HG02678 (cell line): Measurements from ENCODE around the gene SPATA13.

Experiments
- ATAC-seq: cut with Tn5 transposase; IDR thresholded peaks from one replicate; pipeline ENCODE4 v1.9.1; 2021; ENCODE audit warnings: mild to moderate bottlenecking, moderate library complexity; ENCODE audit not compliant: unreplicated experiment

Gene SPATA13

DNA sequence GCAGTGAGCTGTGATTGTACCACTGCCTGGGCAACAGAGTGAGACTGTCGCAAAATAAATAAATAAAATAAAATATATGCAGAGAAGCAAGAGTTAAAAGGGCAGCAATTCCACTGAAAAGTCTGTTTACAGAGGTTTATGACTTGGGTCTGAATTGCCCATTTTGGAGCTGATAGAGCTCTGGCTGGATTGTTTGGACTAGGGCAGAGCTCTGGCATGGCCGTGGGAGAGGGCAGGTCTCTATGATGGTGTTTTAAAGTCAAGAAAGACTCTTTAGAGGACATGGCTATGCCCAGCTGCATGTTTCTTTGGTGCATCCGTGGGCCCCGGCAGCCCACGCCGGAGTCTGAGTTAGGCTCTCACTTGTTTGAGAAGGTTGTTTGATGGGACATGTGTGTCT, 84.3 kb downstream of the SPATA13 start:
- ATAC-seq, result no peak

GRCh38 chr13:24247016-24247415, 86.5 kb downstream of the SPATA13 start:
- no peak for ATAC-seq

GRCh38 chr13:24249624-24250023, 89.1 kb downstream of the SPATA13 start:
- no peak for ATAC-seq

- ATAC-seq, result no peak
Observed at GRCh38 chr13:24250376-24251057, 90.0 kb downstream of the SPATA13 start.

DNA sequence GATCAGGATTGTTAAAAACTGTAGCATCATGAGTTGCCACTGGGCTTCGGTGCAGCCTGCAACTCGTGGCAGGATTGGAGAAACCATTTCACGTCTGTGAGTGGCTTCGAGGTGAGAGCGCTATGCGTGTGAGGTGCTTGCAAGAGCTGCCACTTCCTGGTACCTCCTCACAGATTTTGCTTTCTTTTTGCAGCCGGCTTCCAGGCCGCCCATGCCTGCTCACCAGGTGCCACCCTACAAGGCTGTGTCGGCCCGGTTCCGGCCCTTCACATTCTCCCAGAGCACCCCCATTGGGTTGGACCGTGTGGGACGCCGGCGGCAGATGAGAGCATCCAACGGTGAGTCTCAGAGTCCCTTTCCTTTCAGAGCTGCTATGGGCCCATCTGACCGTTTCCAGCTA, 91.0 kb downstream of the SPATA13 start:
- ATAC-seq, result no peak

- no peak for ATAC-seq
Observed at GRCh38 chr13:24252136-24252535, 91.6 kb downstream of the SPATA13 start.

DNA sequence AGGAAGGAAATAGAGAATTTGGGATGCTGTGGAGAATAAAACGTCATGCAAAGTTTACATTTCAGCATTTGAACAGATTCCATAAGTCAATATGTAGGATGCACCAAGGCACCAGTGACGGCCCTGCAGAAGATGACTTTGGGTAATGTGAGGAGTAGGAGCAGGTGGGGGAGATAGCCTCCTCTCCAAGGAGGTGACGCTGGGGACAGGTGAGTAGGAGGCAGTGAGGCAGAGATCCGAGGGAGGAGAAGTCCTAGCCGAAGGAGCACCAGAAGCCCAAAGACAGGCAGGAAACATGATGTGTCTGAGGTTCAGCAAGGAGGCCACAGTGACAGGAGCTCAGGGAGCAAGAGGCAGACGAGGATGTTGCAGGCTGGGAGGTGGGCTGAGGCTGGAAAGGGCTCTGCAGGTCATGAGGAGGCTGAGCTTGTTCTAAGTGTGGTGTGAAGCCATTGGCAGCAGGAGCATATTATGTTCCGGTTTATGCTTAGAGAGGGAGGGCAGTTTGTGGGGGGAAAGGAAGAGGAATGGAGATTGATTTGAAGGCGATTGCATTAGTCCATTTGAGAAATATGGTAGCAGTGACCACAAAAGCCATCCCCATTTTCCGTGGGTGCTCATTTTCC, 93.1 kb downstream of the SPATA13 start:
- peak; percentile 6 for ATAC-seq

DNA sequence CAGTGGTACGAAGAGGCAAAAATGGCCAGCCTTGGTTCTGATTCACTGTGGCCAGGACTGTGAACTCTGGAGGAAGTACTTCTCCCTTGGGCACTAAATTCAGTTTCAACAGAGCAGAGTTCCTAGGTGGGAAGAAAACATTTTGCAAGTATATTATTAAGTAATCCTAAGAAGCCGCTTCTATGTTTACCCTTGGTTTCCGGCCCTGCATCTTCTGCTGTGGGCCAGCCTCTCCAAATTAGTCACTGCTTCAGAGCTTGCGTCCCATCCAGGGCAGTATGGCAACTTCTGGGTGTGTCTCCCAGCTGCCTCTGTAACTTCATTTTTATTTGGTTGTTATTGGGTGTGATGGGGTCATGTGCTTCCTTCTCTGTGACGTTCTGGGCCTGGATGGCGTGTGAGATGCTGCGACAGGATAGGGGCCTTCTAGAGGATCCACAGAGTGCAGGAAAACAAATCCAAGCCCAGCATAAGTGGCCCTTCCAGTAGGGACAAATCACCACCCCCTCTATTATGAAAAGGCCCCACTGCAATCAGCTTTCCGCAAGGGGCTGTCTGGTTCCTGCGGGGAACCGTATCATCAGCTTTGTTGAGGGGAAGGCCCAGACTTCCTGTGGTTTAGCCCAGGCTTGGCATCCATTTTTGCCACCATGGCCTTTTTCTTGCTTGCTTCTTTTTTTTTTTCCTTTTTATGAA, 93.8 kb downstream of the SPATA13 start:
- peak; percentile 63 for ATAC-seq

GRCh38 chr13:24257497-24257896, 97.0 kb downstream of the SPATA13 start:
- no peak for ATAC-seq

DNA sequence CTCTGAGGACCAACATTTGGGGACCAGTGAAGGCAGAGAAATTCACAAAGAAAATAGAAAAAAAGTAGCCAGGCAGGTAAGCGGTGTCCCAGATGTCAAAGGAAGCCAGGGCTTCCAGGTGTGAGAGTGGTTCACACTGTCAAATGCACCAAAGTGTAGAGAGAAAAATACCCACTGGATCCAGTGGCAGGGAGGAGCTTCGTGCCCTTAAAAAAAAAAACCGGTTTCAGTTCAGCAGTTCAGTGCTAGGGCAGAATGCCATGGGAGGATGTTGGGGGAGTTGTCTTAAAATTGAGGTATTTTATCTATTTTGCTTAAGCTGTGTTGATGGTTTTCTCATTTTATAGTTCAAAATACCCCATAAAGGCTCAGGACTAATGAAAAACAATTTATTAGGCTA, 101.0 kb downstream of the SPATA13 start:
- ATAC-seq, result no peak

- no peak for ATAC-seq
Observed at GRCh38 chr13:24263632-24264031, 103.1 kb downstream of the SPATA13 start.

DNA sequence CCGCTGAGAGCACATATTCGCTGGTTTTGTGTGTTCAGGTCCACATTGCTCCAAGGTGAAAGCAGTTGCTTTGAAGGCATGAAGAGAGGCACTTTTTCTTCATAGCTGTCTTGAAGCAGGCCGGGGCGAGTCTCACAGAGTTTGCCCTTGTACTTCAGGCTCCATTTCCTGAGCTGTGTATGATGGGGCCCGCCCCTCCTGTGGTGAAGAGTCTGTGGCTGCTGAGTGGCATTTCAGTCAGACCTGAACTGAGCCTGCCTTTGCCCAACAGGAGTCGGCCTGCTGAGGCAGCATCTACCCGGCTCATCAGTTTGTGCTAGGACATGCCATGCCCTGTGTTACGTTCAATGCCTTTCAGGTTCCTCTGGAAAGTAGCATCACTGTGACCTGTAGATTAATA, 104.5 kb downstream of the SPATA13 start:
- peak; percentile 69 for ATAC-seq

DNA sequence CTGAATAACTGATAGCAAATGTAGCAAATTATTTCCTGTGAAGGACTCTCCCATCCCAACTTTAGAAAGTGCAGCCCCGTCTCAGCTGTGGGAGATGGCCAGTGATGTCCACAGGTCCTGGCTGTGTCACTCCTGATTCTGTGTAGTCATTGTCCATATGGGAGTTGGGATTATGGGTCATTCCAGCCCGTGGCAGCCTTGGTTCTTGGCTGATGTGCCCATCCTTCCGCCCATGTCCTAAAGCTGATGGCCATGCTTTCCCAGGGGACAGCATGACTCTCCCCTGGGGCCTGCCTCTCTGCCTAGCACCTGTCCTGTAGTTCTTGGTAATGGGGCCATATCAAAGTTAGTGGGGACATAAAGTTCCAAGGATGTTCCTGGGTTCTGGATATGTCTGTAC, 104.9 kb downstream of the SPATA13 start:
- no peak for ATAC-seq

DNA sequence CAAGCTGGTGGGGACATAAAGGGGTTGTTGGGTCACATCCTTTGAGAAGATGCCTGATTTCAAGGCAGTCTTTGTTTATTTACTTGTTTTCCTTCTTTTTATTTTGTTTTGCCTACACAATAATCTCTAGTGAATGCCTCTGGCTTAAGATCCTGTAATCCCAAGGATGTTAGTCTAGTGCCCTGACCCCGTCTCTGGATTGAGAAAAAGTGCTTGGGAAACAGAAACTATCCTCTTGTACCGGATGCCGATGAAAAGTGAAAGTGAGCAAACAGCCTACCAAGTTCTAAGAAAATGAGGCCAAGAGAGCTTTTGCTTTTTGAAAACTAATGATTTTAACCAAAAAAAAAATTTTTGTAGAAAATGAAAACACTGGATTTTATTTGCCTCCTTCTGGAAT, 106.8 kb downstream of the SPATA13 start:
- no peak for ATAC-seq

- no peak for ATAC-seq
Observed at GRCh38 chr13:24267801-24268200, 107.3 kb downstream of the SPATA13 start.

DNA sequence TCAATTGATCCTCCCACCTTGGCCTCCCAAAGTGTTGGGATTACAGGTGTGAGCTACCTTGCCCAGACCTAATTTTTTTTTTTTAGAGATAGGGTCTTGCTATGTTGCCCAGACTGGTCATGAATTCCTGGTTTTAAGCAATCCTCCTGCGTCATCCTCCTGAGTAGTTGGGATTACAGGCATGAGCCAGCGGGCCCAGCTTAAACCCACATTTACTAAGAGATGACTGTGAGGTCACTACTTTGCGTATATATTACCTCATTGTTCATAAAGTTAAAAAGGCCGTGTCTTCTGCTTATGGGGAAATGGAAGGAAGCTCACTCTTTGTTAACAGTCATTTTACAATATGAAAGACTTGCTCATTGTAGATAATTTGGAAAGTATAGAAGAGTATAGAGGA, 109.3 kb downstream of the SPATA13 start:
- no peak for ATAC-seq

DNA sequence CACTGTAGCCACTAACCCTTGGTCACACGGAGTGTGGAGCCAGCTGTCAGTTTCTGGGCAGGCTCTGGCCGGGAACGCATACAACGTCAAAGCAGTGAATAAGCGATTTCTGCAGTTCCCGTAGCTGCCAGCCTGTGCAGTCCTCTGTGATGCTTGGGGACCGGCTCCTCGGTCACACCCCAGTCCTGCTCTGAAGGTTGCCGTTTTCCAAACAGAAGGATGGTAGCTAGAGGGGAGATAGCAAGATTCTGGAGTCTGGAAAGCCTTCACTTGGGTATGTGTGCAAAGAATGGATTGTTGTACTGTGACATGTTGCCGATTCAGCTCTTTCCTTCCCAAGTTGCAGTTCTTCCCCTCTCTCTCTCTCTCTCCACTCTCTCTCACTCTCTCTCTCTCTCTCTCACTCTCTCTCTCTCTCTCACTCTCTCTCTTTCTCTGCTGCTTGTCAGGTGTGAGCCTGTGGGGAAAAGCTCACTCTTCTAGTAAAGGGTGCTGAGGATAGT, 110.2 kb downstream of the SPATA13 start:
- peak; percentile 51 for ATAC-seq

DNA sequence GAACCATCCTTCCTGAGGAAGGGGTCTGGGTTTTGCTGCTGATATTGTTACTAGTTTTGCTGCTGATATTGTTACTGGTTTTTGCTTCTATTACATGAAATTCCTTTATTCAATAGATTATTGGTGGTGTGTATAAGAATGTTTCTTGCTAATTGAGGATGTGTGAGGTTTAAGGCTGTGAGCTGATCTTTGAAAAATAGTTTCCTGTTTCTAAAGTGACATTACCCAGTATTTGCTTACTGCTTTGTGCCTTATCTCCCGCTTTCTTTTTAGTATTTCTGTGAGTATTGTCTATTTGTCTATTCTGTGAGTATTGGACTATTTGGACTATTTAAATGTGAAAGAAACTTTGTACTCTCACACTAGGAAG, 110.7 kb downstream of the SPATA13 start:
- ATAC-seq, result no peak

- peak; percentile 48 for ATAC-seq
Observed at GRCh38 chr13:24271601-24272451, 111.3 kb downstream of the SPATA13 start.

GRCh38 chr13:24272452-24273161, 112.1 kb downstream of the SPATA13 start:
- ATAC-seq, result no peak

- no peak for ATAC-seq
Observed at GRCh38 chr13:24273926-24274325, 113.4 kb downstream of the SPATA13 start.
